GM21367 (cell line): ENCODE measurements around the gene BLACAT1.
"Not testable (repeated sequence)": the region's sequence is repeated elsewhere in the genome, so short reads cannot be mapped to it uniquely, and the experiment has no call there.

ENCODE experiments used
- ATAC-seq: cut with Tn5 transposase; IDR thresholded peaks from one replicate; pipeline ENCODE4 v1.9.1; 2021; ENCODE audit not compliant: unreplicated experiment

The BLACAT1 gene

DNA sequence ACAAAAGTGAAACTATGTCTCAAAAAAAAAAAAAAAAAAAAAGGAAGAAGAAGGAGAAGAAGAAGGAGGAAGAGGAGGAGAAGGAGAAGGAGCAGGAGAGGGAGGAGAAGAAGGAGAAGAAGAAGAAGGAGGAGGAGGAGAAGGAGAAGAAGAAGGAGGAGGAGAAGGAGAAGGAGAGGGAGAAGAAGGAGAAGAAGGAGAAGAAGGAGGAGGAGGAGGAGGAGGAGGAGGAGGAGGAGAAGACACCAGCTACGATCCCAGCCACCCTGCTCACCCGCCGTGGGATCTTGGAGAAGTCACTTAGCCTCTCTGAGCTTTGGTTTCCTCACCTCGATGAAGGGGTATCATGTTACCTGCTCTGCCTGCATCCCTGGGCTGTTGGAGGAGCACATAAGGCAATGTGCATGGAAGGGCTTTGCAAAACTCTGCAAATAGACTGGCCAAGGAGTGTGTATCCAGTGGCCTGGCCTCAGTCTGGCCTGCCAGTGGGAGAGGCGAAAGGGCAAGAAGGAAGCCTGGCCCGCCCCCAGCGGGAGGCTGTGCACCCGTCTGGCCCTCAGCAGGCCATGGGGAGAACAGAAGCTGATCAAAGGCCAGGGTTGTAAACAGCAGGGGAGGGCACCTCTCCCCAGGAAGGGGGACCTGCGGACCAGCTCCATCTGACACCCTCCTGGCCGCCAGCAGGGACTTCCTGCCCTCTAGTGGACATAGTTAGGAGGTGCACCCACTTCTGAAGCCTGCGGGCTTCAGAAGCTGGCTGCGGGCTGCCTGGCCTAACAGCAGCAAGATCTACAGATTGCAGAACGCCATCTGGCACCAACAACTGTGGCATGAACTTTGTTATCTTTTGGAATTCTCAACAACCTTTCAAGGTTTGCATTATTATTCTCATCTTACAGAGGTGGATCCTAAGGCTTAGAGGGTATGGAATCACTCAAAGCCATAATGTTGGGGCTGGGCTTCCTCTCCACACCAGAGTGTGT is 29.4 kb upstream of the BLACAT1 start:
- no peak for ATAC-seq

- ATAC-seq, result no peak
These were observed 27.5 kb upstream of the BLACAT1 start for GRCh38 chr1:205483372-205483771.

GRCh38 chr1:205482587-205482986 is 26.7 kb upstream of the BLACAT1 start:
- not testable (repeated sequence) for ATAC-seq

GRCh38 chr1:205481629-205482151 is 25.8 kb upstream of the BLACAT1 start:
- no peak for ATAC-seq

- ATAC-seq, result no peak
These were observed 25.4 kb upstream of the BLACAT1 start for GRCh38 chr1:205481218-205481617.

- no peak for ATAC-seq
These were observed 24.6 kb upstream of the BLACAT1 start for GRCh38 chr1:205480349-205480985.

DNA sequence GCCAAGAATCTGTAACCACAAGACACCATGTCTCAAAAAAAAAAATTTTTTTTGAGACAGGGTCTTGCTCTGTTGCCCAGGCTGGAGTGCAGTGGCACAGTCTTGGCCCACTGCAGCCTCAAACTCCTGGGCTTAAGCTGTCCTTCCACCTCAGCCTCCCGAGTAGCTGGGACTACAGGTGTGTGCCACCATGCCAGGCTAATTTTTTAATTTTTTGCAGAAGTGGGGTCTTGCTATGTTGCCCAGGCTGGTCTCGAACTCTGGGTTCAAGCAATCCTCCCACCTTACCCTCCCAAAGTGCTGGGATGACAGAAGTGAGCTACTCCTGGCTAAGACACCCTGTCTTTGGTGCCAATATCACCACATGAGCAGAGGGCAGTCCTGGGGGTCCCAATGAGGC is 23.1 kb upstream of the BLACAT1 start:
- not testable (repeated sequence) for ATAC-seq

DNA sequence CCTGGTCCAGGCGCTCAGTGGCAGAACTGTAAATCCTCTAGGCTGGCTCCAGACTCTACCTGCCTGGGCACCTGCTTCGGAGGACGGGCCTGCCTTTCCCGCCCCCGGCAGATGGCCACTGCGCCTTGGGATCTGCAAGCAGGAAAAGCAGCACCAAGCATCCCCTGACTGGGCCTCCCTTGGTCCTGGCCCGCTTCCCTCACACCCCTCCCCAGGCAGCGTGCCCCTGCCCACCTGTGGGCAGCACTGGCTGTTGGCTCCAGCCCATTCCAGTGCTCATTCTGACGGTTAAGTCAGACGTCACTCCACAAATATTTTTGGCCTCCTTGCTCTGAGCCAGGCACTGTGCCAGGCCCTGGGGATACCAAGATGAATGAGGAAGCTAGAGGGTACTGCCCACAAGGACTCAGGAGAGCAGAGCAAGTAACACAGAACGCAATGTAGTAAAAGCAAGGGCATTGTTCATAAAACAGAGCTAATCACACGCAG is 22.0 kb upstream of the BLACAT1 start:
- ATAC-seq, result no peak

DNA sequence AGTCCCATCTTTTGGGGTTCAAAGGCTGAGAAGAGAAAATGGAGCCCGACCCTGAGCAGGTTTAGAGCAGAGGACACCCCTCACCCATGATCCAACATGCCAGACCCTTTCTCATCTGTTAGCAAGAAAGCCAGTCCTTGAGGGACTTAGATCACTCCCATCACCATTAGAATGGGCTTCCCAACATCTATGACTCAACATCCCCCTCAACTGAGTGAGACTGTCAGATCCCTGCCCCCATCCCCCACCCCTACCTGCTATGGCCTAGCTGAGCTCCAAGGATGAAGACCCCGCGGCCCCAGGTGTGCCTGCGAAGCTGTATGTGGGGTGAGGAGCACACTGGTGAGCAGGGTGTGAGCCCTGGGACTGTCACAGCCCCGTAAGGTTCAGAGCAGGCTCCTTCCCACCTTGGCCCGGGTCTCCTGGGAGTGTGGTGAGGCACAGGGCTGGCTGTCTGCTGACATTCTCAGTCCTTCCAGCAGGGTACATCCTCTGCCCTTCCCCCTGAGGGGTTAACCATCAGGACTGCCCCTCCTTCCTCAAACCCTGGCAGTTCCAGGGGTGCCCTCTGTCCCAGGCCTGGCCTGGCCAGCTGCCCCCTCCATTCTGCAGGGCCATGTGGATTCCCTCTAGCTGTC is 21.4 kb upstream of the BLACAT1 start:
- ATAC-seq, result no peak

DNA sequence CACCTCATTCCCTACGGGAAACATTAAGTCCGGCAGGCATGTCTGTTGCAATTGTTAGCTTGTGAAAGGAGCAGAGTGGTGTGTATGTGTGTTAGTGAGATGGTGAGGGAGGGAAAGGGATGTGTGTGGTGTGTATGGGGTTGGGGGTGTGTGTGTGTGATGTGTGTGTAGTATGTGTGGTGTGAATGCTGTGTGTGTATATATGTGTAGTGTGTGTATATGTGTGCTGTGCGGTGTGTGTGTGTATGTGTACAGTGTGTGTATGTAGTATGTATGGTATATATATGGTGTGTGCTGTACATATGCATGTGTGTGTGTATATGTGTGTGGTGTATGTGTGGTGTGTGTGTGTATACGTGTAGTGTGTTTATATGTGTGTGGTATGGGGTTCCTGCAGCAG is 20.8 kb upstream of the BLACAT1 start:
- no peak for ATAC-seq

GRCh38 chr1:205475855-205476254 is 20.0 kb upstream of the BLACAT1 start:
- ATAC-seq, result no peak

- no peak for ATAC-seq
These were observed 18.7 kb upstream of the BLACAT1 start for GRCh38 chr1:205474571-205474970.

DNA sequence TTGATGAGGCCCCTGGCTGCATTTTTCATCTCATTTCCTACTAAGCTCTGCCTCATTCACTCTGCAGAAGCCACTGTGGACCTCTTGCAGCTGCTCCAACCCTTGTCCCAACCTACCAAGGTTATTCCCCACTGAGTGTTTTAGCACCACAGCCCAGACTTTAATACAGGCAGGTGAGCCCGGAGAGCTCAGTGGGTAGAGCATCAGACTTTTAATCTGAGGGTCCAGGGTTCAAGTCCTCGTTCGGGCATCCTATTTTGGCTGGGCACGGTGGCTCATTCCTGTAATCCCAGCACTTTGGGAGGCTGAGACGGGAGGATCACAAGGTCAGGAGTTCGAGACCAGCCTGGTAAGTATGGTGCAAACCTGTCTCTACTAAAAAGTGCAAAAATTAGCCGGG is 18.1 kb upstream of the BLACAT1 start:
- no peak for ATAC-seq

GRCh38 chr1:205473475-205473874 is 17.6 kb upstream of the BLACAT1 start:
- no peak for ATAC-seq

- ATAC-seq, result no peak
These were observed 17.0 kb upstream of the BLACAT1 start for GRCh38 chr1:205472737-205473441.

- no peak for ATAC-seq
These were observed 14.3 kb upstream of the BLACAT1 start for GRCh38 chr1:205470131-205470530.

GRCh38 chr1:205466595-205467220 is 10.9 kb upstream of the BLACAT1 start:
- no peak for ATAC-seq

- no peak for ATAC-seq
These were observed 9.5 kb upstream of the BLACAT1 start for GRCh38 chr1:205465392-205465791.

- ATAC-seq, result no peak
These were observed 3.1 kb upstream of the BLACAT1 start for GRCh38 chr1:205458777-205459566.
